Hepatocyte (in vitro differentiated cells): ENCODE results near the gene PIP4K2C.

Experiments used
- CTCF ChIP-seq: fragments of 200-600 bp; sonication (generic); IDR thresholded peaks from 2 replicates; pipeline ENCODE4 v1.5.1; 2016; ENCODE audit warnings: antibody characterized with exemption, mild to moderate bottlenecking; ENCODE audit not compliant: poor library complexity
- EZH2phosphoT487 ChIP-seq: fragments of 200-600 bp; sonication (generic); IDR thresholded peaks from one replicate; pipeline ENCODE4 v1.6.1; 2018; ENCODE audit warnings: antibody characterized with exemption, mild to moderate bottlenecking, low read depth, moderate library complexity; ENCODE audit not compliant: unreplicated experiment, severe bottlenecking

GRCh38 chr12:57560516-57560915 lies 30.5 kb upstream of the PIP4K2C start:
- TF ChIP-seq CTCF (no peak), EZH2phosphoT487 (no peak)
